SW 1271 (cell line): ENCODE measurements around the gene SIRT4.
A peak's percentile ranks its signal among the peaks of the same experiment; 100 is the strongest.
"Not testable (repeated sequence)": the region's sequence is repeated elsewhere in the genome, so short reads cannot be mapped to it uniquely, and the experiment has no call there.

Source experiments
- DNase-seq, 2 experiments: peaks; one replicate each; lab custom pipeline; 2025; lab: John Stamatoyannopoulos, UW

Gene SIRT4, protein sequence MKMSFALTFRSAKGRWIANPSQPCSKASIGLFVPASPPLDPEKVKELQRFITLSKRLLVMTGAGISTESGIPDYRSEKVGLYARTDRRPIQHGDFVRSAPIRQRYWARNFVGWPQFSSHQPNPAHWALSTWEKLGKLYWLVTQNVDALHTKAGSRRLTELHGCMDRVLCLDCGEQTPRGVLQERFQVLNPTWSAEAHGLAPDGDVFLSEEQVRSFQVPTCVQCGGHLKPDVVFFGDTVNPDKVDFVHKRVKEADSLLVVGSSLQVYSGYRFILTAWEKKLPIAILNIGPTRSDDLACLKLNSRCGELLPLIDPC

DNA sequence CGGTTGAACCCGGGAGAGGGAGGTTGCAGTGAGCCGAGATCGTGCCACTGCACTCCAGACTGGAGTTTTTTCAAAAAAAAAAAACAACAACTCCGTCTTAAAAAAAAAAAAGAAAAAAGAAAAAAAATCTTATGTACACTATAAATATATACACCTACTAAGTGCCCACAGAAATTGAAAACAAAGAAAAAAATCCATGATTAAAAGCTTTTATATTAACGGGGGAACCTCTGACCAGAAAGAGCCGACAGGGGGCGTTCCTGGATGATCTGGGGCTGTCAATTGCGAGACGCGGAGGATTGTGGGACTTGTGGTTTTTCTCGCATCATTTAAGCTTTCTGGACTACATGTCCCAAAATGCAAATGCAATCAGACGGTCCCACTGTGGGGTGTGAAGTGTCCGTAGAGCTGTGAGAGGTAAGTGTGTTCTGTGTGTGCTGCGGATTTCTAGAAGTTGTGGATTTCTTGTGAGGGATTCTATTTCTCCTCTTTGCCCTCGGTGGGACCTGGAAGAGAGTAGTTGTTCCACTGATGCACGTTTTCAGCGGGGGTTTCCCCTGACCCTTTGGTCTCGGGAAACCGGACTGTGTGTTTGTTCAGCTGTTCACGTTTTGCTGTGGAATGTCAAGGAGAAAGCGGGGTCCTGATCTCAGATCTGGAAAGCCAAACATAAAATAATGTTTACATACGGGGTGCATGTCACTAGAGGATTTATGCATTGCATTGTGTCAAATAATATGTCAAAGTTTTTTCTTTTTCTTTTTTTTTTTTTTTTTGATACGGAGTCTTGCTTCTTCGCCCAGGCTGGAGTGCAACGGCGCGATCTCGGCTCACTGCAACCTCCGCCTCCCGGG lies at the start of gene SIRT4:
TSS of gene SIRT4 (plus strand) at position 360 of the 854 bp plus-strand sequence. CDS start 1,241 bp downstream, outside the sequence.
- peak; percentile 85 to 95 for DNase-seq

DNA sequence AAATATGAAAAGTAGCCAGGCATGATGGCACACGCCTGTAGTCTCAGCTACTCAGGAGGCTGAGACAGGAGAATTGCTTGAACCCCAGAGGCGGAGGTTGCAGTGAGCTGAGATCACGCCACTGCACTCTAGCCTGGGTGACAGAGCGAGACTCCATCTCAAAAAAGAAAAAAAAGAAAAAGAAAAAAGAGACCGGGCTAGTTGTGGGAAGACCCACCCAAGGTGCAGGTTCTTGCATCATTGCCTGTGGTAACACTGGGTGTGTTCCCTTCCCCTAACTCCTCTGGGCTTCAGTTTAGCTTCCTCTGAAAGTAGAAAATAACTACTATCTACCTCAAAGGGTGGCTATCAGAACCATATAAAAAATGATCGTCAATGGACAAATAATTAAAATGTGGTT lies 48.8 kb upstream of the SIRT4 start:
- not testable (repeated sequence) for DNase-seq

DNA sequence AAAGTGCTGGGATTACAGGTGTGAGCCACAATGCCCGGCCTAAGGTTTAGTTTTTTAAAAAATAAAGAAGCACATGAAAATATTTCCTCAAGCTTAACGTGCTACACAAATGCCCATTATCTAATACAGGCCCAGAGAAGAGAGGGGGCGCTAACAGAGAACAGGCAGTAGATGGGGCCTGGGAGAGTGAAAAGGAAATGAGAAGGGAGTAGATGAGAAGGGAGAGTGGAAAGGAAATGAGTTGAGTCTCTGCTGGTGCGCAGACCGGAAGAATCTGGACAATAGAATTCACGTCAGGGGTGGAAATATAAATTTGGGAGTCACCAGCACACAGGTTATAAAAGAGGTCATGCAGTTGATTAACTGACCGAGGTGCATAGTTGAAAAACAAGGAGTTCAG lies 47.3 kb upstream of the SIRT4 start:
- DNase-seq: no peak

DNA sequence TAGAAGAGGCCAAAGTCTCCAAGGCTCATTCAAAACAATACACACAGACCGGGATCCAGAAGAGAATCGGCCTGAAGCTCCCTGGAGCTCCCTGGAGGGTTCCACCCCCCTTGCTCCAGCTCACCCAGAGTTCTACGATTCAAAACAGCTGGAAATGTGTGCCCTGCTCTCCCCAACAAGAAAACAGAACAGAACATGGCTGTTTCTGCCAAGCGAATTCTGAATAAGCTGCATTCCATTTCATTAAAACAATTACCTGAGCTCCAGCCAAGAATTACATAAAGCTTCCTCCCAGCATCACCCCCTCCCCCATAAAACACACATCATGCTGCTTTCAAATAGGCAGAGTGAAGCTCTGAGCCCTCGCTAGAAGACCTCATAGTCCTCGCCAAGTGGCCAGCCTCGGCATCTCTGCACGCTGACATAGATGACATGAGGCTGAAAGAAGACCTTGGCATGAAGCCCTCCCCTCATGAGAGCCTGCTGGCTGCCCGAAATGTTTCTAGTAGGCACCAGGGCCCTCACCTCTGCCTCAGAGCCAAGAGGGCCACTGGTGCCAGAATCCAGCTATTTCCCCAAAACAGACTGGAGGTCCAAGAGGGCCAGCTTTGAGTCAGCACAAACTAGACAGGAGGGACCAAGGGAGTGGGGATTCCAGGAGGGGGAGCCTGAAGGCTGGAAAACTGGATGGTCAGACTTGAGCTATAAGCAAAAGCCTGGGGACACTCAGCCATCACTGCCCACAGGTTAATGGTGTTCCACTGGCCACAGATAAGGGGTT lies 44.9 kb upstream of the SIRT4 start:
- no peak for DNase-seq

DNA sequence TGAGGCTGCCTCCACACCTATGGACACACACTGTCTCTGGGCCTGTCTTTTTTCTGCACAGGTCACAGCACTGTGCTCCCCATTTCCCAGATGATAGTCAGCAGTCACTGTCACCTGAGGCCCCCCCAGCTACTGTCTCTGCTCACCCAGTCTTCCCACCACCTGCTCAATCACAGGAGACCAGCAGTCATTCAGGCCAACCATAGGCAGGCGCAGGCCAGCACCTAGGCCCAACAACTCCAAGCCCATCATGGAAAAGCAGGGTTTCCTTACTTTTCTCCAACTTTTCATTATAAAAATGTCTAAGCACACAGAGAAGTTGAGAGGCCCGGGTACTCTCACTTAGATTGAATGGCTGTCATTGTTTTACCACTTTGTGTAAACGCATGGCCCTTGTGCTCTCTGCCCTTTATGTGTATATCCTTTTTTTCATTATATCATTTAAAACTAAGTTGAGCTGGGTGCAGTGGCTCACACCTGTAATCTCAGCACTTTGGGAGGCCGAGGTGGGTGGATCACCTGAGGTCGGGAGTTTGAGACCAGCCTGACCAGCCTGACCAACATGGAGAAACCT lies 43.7 kb upstream of the SIRT4 start:
- DNase-seq: no peak

DNA sequence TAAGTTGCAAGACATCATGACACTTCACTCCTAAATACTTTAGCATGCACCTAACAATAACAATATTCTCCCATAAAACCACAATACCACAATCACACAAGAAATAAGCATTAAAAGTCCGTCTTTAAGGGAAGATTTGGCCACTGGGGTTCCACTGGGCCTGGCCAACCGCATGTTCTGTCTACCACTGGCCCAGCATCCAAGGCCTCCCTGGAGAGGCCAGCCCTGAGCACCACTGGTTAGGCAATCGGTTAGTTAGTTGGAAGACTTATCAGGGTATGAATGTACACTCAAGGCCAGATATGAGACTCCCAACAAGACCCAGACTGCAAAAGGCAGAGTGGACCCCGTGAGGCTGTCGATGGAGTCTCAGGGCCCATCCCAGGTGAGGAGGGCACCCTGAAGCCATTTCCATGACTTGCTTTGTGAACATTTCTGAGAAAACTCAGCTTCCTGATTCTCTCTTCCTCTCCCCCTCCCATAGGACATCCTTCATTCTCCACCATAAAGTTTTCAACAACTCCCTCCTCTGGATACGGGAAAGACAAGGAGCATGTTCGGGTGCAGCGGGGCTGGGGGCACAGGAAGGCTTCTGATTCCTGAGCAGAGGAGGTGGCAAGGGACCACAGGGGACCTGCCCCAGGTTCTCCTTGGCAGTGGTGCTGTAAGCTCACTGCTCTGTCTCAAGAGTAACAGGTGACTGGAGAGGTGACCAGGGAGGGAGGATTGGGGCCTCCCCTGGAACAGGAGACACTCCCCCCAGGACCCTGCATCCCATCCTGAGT lies 42.5 kb upstream of the SIRT4 start:
- no peak for DNase-seq

DNA sequence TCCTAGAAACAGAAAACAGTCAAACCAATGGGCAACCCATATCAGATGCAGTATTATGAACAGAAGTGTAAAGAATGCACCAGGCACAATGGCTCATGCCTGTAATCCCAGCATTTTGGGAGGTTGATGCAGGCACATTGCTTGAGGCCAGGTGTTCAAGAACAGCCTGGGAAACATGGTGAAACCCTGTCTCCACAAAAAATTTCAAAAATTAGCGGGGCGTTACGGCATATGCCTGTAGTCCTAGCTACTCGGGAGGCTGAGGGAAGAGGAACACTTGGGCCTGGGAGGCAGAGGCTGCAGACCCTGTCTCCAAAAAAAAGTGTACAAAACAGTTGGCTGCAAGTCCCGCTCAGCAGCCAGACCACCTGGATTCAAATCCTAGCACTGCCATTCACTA lies 41.5 kb upstream of the SIRT4 start:
- DNase-seq: no peak

DNA sequence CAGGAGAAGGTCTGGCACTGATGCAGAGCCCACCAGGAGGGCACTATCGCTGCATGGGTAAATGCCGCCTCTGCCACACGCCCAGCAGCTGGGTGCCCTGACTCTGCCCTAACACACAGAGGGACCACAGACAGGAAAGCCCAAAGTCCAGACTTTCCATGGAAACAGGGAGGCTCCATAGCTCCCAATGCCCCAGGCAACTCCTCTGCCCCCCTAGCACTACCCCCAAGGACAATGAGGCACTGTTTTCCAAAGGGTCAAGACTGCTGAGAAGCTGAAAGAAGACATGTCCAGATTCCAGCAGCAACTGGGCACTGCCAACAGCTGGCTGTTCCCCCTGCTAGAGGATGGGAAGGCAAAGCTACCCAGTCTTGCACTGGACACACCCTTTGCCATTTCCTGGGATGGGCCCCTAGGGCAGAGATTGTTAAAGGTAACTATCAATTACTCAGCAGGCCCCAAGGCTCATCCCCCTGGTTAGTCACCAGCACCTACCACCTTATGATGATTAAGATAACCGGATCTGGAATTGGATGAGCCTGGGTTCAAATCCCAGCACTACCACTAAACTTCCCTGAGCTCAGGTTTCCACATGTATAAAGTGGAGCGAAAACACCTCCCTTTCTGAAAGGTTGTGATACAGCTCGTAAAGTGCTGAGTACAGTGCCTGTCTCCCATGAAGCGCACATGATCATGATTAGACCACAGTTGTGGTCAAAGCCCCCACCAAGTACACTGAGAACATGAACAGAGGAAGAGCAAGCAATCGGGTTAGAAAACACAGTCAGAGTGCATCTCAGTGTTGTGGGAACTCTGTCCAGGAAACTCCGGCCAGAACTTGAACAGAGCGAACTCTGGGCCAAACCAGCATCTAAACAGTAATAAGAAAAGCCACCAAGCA lies 39.9 kb upstream of the SIRT4 start:
- peak; percentile 66 to 83 for DNase-seq

DNA sequence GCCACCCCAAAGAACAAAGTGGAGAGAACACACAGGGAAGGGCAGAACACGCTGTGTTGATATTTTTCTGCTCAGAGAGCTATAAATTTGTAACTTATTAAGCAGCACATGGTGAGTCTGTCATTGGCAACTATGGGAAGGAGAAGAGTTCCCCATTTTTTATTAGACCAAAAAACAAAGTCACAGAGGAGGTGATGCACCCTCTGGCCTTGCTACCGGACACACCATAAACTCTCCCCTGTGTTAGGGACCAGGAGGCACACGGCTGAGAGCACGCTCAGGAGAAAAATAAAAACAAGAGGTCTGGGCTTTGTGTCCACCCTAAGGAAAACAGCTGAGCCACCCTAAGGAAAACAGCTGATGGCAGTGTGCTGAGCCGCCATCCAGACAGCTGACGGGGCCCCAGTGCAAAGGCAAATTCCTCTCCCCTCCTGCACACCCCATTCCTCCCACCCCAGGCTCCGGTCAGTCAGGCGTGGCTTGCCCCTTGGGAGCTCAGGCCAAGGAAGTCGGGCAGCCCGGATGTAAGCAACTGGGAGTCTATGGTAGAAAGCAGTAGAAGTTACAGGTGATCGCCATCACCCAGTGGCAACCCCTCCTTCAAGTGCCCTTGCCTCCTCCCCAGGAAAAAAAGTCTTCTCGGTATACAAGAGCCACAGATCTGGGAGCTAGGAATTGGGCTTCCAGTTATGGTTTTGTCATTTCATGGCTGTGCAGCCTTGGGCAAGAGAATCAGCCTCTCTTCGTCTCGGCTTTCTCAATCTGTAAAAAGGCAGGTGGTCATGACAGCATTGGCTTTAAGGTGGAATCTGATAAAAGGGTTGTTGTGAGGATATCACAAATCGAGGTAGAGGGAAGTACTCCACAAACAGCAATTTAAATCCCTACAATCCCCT lies 39.0 kb upstream of the SIRT4 start:
- no peak for DNase-seq

DNA sequence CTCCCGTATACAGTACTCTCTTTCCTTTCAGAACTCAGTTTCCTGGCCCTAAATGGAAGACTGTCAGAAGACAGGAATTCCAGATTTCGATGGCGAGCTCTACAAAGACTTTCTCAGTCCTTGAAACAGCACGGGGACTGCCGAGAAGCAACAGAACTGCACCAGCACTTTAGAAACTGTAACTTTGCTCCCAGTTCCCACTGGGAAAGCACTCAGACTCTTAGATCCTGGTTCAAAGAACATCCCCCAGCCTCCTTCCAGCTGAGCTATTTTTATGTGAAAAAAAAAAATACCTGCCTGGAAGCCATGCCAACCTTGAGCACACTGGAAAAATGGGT lies 38.4 kb upstream of the SIRT4 start:
- no peak for DNase-seq

DNA sequence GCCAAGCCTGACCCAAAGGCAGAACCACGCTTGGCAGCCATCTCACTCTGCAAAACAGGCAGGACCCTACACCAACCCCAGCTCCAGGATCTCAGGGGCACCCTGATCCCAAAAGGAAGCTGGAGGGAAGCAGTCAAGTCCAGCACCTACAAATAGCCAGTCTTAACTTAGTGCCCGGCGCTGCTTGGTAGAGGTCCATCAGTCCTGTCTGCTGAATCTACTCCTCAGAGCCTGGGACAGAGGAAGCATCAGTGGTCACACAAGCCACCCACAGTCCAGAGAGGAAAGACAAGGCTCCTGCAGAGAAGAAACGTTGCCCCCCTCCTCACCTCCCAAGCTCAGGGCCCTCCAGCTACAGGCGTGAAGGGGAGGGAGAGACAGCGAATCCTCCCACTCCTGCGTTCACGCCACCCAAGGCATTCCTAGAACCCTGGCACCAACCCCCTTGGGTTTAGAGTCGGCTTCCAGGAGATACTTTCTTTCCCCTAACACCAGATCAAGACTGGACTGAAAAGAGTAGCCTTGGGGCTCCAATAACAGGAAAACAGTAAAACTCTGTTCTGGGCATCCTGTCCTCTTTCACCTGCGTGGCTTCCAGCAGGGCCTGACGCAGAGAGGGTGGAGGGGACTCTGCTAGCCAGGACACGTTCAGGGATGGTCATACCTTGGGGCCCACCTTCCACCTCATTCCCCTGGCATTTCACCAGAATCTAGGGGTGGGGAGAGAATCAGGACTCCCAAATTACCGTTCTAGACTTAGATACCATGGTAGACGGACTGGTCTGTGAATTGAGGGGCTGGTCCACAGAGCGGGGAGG lies 37.8 kb upstream of the SIRT4 start:
- DNase-seq: no peak

DNA sequence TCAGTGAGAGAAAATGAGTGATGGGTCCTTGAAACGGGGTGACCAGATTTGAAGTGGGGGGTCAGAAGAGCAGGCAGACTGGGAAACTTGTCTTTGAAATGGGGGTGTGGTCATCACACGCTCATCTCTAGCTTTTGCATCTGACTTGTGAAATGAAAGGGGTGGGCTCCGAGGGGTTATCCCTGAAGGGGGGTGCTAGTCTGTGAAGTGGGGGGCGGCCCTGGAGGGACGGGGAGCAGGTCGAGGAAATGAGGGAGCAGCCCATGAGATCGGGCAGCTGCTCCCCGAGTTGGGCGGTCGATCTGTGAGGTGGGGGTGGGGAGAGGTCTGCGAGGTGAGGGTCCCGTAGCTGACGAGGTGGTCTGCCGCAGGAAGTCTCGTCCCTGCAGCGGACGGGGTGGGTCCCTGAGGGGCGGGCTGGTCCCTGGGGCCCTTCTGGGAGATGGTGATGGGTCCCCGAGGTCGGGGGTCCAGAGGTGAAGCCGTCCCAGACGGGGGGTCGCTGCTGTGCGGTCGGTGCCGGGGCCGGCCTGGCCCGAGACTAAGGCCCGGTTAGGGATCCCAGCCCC lies 37.1 kb upstream of the SIRT4 start:
- DNase-seq: no peak

DNA sequence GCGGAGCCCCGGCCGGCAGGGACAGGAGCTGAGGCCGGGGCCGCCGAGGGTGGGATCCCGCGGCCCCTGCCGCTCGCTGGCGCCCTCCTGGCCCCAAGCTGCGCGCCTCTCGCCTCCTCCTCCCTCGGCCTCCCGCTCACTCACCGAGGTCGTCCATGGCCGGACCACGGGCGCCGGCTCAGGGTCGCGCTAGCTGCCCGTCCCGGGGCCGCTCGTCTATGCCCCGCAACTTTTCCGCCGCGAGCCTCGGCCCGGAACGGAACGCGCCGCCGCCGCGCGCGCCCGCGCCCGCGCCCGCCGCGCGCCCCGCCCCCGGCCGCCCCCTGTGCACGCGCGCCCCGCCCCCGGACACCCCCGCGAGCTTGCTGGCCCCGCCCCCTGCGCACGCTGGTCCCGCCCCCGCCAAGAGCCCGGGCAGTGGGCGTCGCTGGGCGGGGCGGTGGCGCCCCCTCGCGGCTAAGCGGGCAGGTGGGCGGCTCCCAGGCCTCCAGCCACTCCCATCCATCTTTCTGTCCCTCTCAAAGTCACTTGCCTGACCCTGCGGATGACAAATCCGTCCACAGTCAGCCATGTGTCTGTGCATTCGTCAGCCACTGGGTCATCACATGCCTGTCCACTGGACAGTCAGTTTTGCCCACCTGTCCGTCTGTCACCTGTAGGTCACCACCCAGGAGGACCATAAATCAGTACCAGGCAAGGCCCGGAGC lies 36.5 kb upstream of the SIRT4 start, which contains the start of gene PXN:
TSS of gene PXN (minus strand) at position 258 of the 707 bp plus-strand sequence. CDS start at position 157, 101 bp downstream.
- DNase-seq: peak in 1 of 2 experiments; percentile 75

DNA sequence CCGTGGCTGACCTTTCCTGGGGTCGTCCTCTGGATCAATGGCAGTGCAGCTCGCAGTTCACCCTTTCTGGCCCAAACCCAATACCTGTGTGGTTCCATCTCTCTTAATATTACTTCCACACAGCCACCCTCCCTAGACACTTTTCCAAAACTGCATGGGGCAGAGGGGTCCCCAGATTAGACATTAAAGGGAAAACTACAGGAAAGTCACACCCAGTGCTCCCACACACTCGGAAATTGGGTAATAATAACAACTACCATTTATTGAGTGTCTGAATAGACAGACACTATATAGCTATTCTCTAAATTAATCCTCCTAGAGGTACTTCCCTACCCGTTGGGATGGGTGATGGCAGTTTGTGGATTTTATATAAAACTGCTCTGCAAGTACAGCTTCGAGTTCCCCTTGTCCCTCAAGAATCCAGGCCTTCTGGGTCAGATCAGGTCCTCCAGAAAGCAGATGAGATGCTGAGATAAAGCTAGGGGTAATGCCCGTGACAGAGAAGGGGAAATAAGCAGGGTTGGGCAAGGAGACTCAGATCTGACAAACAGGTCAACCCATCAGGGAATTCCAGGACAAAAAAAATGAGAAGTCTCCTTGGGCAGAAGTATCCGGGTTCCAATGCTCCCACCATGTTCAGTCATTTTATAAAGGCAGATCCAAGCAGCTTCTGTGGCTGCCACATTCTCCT lies 35.8 kb upstream of the SIRT4 start:
- no peak for DNase-seq

DNA sequence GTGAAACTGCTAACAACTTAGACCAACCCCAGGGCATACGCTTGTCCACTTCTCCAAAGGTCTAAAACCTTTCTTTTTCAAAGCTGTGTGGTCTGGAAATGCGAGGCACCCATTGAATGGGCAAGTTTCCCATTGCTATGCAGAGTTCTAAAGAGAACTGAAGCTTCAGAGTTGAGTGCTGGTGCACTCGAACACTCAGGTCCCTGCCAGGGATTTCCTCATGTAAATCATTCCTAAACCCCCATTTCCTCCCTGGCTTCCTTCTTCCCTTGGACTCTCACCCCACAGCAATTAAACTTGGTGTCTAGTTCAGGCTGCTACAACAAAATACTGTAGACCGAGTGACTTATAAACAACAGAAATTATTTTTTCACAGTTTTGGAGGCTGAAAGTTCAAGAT lies 34.4 kb upstream of the SIRT4 start:
- DNase-seq: no peak

DNA sequence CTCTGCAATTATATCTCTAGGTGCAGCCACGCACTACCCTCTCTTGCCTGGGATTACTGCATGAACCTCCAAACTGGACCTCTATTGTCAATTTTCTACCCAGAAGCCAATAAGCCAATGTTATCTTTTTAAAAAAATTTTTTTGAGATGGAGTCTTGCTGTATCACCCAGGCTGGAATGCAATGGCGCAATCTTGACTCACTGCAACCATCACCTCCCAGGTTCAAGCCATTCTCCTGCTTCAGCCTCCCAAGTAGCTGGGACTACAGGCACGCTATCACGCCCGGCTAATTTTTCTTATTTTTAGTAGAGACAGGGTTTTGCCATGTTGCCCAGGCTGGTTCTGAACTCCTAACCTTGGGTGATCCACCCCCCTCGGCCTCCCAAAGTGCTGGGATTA lies 25.4 kb upstream of the SIRT4 start:
- DNase-seq: no peak
